ENCODE measurements around the gene B4GALT5.

The B4GALT5 gene

GRCh38 chr20:49699200-49699992, 14.3 kb downstream of the B4GALT5 start:
- DNase-seq = peak in 1 of 2 experiments; percentile 24

DNA sequence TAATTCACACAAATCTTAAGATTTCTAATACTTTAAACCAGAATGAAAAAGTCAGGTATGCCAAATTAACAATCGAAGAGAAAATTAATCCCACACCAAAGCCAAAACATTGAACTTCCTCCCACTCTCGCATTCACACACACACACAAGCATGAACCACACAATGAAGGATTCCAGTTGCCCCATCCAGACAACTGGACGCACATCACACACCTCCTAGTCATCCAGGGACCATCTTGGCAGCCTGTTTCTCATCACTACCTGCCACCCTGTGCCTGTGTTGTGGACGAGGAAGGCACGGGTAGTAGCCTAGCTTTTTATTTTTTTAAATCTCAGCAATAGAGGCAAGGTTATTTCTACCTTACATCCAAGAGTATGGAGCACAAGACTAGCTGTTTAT, 15.2 kb downstream of the B4GALT5 start:
- DNase-seq = no peak

- no peak for DNase-seq
These were observed 16.6 kb downstream of the B4GALT5 start for GRCh38 chr20:49697071-49697470.

DNA sequence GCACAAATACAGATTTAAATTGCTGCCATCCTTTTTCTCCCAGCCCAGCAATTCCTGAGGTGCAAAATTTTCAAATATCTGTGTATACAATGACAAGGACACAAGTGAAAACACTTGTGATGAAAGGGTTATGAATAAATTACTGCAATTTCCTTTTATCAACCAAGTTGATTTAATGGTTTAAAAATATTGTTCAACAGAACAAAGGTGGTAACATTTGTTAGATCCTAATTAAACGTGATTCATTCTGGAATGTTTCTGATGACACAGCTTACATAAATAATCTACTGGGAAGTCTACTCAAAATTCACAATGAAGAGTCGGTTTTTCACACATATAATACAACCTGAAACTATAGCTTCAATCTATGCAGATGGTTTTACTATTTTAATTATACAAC, 17.1 kb downstream of the B4GALT5 start:
- no peak for DNase-seq

DNA sequence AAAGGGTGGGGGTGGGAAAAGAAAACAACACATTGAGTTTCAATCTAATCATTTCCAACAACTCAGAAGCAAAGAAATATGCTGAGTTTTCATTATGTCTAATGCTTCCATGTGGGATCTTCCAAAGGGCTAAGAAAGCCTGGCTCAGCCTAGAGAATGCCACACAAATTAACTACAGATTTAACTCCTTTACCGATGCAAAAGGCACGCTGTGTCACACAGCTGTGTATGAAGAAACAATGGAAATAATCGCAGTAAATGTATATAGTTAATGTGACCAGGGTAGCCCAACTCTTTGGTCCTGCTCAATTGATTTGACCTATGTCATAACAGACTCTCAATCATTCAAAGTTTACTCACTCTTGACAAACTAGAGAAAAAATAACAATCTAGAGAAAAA, 17.8 kb downstream of the B4GALT5 start:
- DNase-seq = no peak

GRCh38 chr20:49694450-49695071, 19.1 kb downstream of the B4GALT5 start:
- no peak for DNase-seq

GRCh38 chr20:49693435-49694171, 20.1 kb downstream of the B4GALT5 start:
- no peak for DNase-seq

- no peak for DNase-seq
These were observed 20.7 kb downstream of the B4GALT5 start for GRCh38 chr20:49692941-49693340.

DNA sequence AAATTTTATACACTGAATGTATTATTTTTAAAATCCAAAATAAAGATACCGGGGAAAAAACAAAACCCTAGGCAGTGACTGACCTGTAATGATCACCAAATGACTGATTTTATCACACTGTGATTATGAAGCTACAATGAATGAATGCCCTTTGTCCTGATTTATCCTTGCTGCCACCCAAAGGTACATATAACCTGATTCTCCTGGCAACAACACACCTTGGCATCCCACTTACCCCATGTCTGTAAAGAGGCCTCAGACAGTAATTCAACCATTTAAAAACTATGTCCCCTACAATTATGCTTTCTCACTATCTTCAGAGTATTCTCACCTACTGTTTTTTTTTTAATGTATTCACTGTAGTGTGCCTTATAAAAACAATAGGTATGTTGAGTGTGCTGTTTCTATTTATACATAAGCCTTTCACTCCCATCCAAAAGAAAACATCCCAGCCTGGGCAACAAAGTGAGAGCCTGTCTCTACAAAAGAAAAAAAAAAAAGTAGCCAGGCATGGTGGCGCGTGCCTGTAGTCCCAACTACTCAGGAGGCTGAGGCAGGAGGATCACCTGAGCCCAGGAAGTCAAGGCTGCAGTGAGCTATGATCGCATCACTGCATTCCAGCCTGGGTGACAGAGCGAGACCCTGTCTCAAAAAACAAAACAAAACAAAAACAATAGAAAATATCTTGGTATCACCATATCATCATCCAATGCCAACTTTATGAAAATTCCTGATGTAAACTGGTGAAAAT, 21.7 kb downstream of the B4GALT5 start:
- DNase-seq = no peak

- DNase-seq = no peak
These were observed 22.6 kb downstream of the B4GALT5 start for GRCh38 chr20:49690899-49691620.

DNA sequence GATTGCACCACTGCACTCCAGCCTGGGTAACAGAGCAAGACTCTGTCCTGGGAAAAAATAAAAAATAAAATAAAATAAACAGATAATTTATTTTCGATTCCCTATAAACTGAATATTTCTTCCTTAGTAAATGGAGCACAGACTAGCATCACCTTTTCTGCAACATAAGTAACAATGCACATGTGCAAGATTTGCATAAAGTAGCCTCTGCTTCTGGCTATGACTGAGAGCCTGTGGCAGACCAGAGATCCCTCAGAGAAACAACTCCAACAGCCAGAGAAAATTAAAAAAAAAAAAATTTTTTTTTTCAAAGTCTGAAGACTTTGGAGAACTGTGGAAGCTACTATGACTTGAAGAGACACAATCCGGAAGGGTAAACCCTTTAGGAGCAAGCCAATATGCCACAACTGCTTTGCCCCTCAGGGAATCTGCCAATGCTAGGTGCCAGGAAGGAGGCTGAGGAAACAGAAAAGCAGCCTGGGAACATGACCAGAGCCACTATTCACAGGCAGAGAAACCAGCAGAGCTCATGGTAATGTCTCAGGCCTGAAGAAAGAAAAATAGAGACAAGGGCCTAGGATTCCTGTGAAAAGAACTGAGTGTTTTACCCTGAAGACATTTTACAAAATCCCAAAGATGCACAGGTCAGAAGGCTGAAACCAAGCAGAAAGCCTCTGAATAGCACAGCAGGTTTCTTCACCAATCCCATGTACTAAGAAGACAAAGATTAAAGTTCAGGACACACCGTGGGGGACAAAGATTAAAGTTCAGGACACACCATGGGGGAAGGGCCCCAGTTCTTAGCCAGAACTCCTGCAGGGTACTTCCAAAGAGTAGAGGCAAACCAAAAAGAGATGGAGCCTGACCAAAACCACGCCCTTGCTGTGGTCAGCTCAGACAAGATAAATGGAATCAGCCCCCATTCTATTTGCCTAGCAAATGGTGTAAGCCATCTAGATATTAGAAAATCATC, 25.8 kb downstream of the B4GALT5 start:
- DNase-seq = no peak

DNA sequence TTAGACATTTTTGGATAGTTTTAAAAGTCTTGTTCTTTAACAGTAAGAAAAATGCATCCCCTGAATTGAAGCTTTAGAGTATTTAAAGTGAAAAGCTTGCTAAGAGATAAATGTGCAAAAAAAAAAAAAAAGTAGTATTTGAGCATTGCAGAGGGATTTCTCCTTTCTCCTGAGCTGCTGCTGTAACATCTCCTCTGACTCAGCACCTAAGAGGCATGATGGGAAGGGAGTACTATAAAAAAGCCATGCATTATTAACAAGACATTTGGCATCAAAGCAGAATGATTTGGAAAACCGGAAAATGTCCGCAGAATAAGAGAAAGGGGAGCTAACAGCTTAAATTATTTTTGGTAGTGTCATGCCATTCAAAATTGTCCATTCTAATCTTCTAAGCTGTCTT, 27.9 kb downstream of the B4GALT5 start:
- DNase-seq = no peak

DNA sequence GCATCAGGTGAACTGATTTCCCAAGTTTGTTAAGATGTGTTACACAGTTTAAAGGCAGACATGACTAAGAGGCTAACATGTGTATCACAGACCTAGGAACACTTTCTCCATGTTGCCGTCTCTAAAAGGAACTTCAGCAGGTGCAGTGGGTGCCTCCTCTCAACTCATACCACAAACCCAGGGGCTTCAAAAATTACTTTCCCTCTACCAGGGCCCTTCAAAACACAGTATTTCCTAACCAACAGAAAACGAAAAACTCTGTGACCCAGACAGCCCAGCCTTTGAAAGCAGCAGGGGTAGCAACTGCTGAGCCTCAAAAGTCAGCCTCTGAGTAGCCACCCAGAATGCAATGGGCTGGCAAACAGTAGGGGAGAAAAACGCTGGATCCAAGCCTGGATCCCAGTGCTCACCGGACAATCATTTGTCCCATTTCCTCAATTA, 28.5 kb downstream of the B4GALT5 start:
- DNase-seq = no peak

DNA sequence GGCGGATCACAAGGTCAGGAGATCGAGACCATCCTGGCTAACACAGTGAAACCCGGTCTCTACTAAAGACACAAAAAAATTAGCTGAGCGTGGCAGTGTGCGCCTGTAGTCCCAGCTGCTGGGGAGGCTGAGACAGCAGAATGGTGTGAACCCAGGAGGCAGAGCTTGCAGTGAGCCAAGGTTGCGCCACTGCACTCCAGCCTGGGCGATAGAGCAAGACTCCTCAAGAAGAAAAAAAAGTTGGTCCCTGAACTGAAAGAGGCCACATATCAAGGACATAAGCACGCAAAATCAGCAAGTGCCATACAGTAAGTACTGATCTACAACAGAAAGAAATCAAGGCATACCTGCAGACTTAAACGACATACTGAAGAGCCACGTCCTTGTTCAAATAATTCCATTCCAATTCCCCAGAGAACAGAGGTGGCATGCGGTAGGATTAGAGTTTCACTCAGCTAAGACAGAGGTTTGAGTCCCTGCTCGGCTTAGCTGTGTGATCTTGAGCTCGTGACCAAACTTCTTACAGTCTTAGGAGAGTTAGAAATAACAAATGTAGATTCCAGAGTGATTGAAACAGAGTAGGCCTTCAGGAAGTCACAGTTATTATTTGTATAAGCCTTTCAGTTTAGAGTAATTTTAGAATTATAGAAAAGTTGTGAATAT, 29.2 kb downstream of the B4GALT5 start:
- no peak for DNase-seq

DNA sequence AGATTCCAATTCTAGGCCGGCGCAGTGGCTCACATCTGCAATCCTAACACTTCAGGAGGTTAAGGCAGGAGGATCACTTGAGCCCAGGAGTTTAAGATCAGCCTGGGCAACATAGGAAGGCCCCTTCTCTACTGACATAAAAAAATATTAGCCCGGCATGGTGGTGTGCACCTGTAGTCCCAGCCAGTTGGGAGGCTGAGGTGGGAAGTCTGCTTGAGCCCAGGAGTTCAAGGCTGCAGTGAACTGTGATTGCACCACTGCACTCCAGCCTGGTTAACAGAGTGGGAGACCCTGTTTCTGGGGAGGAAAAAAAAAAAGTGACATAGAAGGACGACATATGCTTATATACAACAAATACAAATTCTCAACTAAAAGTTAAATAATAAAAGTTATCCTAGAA, 30.9 kb downstream of the B4GALT5 start:
- DNase-seq = no peak

DNA sequence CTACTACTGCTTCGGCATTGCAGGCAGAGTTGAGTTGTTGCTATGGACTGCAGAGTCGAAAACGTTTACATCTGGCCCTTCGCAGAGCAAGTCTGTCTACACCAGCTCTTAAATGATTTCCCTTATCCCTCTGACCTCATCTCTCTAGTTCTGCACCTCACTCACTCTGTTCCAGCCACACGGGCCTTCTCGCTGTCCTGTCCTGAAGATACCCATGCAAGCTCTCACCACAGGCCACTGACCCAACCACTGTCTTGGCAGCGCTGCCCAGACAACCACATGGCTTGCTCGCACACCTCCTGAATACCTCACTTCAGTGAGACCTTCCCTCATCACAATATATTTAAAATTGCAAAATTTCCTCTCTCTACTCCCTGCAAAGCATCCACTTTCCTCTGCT, 31.4 kb downstream of the B4GALT5 start:
- no peak for DNase-seq

- DNase-seq = no peak
These were observed 31.8 kb downstream of the B4GALT5 start for GRCh38 chr20:49681850-49682216.

GRCh38 chr20:49680484-49680883, 33.2 kb downstream of the B4GALT5 start:
- no peak for DNase-seq

DNA sequence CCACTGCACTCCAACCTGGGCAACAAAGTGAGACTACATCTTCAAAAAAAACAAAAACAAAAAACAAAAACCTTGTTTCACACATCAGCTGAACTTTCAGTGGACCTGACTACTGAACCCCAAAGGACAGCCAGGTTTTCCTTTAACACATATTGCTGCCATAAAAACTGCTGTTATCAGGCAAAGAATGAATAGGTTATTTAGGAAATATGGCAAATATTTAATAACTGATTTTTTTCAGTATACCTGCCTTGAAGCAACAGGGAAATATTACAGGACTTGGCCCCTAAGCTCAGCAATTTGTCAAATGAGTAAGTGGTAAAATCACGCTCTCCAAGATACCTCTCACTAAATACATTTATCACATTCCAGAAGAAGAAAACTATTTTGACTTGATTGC, 34.0 kb downstream of the B4GALT5 start:
- no peak for DNase-seq
